ENCODE results near the gene CD22. TPM values are rescaled to one million over a fixed set of nuclear protein-coding genes. Genes with fewer than 3 reads are reported as not detected.
"Not testable (repeated sequence)": the region's sequence is repeated elsewhere in the genome, so short reads cannot be mapped to it uniquely, and the experiment has no call there.

CD22 gene
- total RNA-seq, 1 donor from 2014 or later = not detected

GRCh38 chr19:35284153-35285094, 44.6 kb upstream of the CD22 start:
- Mint-ChIP-seq H3K36me3 (ENCODE audit: unreplicated experiment) (no peaks in the 10 kb centered on the region), H3K9me3 (ENCODE audit: unreplicated experiment) (peaks cover 13% of the 10 kb centered on the region), H3K4me3 (ENCODE audit: unreplicated experiment) (no peak overlapping the region), H3K4me1 (ENCODE audit: low read depth, unreplicated experiment) (peaks cover 11% of the 10 kb centered on the region), H3K27me3 (ENCODE audit: unreplicated experiment) (peaks cover 13% of the 10 kb centered on the region), H3K27ac (ENCODE audit: unreplicated experiment) (no peak overlapping the region)
- no peak for DNase-seq
- TF ChIP-seq CTCF (IDR thresholded peaks at IDR 0.05; ENCODE audit: partially characterized antibody, unreplicated experiment) = no peak

- Mint-ChIP-seq H3K27me3 (ENCODE audit: unreplicated experiment) (peaks cover 13% of the 10 kb centered on the region), H3K9me3 (ENCODE audit: unreplicated experiment) (peaks cover 11% of the 10 kb centered on the region), H3K36me3 (ENCODE audit: unreplicated experiment) (no peaks in the 10 kb centered on the region), H3K4me3 (ENCODE audit: unreplicated experiment) (no peak overlapping the region), H3K4me1 (ENCODE audit: low read depth, unreplicated experiment) (peaks cover 11% of the 10 kb centered on the region), H3K27ac (ENCODE audit: unreplicated experiment) (no peak overlapping the region)
- no peak for TF ChIP-seq CTCF (IDR thresholded peaks at IDR 0.05; ENCODE audit: partially characterized antibody, unreplicated experiment)
- no peak for DNase-seq
These were observed 43.9 kb upstream of the CD22 start for GRCh38 chr19:35285095-35285449.

GRCh38 chr19:35285465-35285864, 43.5 kb upstream of the CD22 start:
- not testable (repeated sequence) for H3K9me3 Mint-ChIP-seq (ENCODE audit: unreplicated experiment); H3K4me1 Mint-ChIP-seq (ENCODE audit: low read depth, unreplicated experiment); H3K27ac Mint-ChIP-seq (ENCODE audit: unreplicated experiment); DNase-seq; H3K4me3 Mint-ChIP-seq (ENCODE audit: unreplicated experiment); H3K36me3 Mint-ChIP-seq (ENCODE audit: unreplicated experiment)
- peaks cover 10% of the 10 kb centered on the region for H3K27me3 Mint-ChIP-seq (ENCODE audit: unreplicated experiment)

- not testable (repeated sequence) for H3K27me3 Mint-ChIP-seq (ENCODE audit: unreplicated experiment); H3K4me1 Mint-ChIP-seq (ENCODE audit: low read depth, unreplicated experiment); DNase-seq; H3K36me3 Mint-ChIP-seq (ENCODE audit: unreplicated experiment); H3K9me3 Mint-ChIP-seq (ENCODE audit: unreplicated experiment); H3K27ac Mint-ChIP-seq (ENCODE audit: unreplicated experiment); H3K4me3 Mint-ChIP-seq (ENCODE audit: unreplicated experiment)
These were observed 42.9 kb upstream of the CD22 start for GRCh38 chr19:35286101-35286500.

GRCh38 chr19:35287713-35288112, 41.3 kb upstream of the CD22 start:
- H3K4me3 Mint-ChIP-seq (ENCODE audit: unreplicated experiment) = no peak overlapping the region
- no peak overlapping the region for H3K27ac Mint-ChIP-seq (ENCODE audit: unreplicated experiment)
- H3K36me3 Mint-ChIP-seq (ENCODE audit: unreplicated experiment) = no peaks in the 10 kb centered on the region
- peaks cover 6% of the 10 kb centered on the region for H3K9me3 Mint-ChIP-seq (ENCODE audit: unreplicated experiment)
- no peak for TF ChIP-seq CTCF (IDR thresholded peaks at IDR 0.05; ENCODE audit: partially characterized antibody, unreplicated experiment)
- H3K27me3 Mint-ChIP-seq (ENCODE audit: unreplicated experiment) = peaks cover 14% of the 10 kb centered on the region
- DNase-seq = no peak
- H3K4me1 Mint-ChIP-seq (ENCODE audit: low read depth, unreplicated experiment) = peaks cover 6% of the 10 kb centered on the region

- TF ChIP-seq CTCF (IDR thresholded peaks at IDR 0.05; ENCODE audit: partially characterized antibody, unreplicated experiment) = no peak
- no peak overlapping the region for H3K4me3 Mint-ChIP-seq (ENCODE audit: unreplicated experiment)
- DNase-seq = no peak
- no peak overlapping the region for H3K27ac Mint-ChIP-seq (ENCODE audit: unreplicated experiment)
- H3K4me1 Mint-ChIP-seq (ENCODE audit: low read depth, unreplicated experiment) = peaks cover 11% of the 10 kb centered on the region
- peaks cover 10% of the 10 kb centered on the region for H3K27me3 Mint-ChIP-seq (ENCODE audit: unreplicated experiment)
- peaks cover 4% of the 10 kb centered on the region for H3K9me3 Mint-ChIP-seq (ENCODE audit: unreplicated experiment)
- H3K36me3 Mint-ChIP-seq (ENCODE audit: unreplicated experiment) = no peaks in the 10 kb centered on the region
These were observed 40.7 kb upstream of the CD22 start for GRCh38 chr19:35288331-35288730.
